ENCODE data around the gene ZNF417.
"Not testable (repeated sequence)": the region's sequence is repeated elsewhere in the genome, so short reads cannot be mapped to it uniquely, and the experiment has no call there.

ZNF417 gene

DNA sequence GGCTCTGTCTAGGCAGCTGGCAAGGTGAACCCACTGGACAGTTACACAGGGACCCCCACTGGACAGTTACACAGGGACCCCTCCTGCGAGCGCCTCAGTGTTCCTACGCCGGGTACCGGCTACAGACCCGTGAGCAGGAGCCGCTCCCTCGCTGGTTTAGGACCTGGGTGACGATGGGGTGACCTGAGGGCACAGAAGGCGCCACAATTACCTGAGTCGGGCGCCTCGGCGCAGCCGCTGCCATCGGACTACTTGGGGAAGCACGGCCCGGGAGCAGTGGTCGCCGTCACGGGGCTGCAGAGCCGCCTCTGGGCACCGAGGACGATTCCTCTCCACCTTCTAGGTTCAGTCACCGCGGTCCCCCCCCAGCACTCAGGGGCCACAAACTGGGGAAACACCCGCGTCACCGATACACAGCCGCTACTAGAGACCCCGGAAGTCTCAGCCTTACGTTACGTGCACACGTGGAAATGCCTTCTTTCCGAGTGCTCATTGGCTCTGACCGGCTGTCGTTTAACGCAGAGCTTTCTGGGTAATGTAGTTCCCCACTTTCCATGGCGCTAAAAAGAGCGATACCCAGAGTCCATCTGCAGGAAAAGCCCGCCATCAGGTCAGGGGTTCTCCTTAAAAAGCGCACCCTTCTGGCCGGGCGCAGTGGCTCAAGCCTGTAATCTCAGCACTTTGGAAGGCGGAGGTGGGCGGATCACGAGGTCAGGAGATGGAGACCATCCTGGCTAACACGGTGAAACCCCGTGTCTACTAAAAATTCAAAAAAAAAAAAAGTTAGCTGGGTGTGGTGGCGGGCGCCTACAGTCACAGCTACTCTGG lies at the start of gene ZNF417:
Gene ZNF417, minus strand, starts transcription at position 425 of the 828 bp plus-strand sequence. Its CDS starts 181 bp downstream, at position 244.
- DNase-seq: peak; percentile 43 to 95 (median 82)

DNA sequence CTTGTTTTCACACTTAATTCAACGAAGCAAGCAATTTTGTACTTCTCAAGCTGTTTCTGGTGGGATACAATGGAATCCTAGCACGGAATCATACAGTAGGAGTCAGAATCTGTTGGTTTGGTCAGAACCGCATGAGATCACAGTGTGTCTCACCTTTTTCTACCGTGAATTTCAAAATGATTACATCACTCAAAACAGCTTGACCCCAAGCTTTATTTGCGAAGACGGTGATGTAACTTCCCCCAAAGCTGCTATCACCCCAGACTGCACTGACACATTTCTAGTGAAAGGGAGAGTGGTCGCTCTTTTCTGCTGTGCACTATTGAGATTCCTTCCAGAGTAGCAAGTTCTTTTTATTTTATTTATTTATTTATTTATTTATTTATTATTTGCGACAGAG lies 48.4 kb upstream of the ZNF417 start:
- no peak for DNase-seq

DNA sequence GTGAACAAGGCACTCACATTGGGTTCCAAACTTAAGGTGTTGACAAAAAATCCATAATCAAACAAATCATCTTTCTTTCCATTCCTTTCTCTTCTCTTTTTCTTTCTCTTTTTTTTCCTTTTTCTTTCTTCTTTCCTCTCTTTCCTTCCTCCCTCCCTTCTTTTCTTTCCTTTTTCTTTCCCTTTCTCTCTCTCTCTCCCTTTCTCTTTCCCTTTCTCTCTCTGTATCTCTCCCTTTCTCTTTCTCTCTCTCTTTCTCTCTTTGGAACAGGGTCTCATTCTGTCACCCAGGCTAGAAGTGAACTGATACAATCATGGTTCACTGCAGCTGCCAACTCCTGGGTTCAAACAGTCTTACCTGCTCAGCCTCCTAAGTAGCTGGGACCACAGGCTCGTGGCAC lies 45.4 kb upstream of the ZNF417 start:
- DNase-seq: no peak

DNA sequence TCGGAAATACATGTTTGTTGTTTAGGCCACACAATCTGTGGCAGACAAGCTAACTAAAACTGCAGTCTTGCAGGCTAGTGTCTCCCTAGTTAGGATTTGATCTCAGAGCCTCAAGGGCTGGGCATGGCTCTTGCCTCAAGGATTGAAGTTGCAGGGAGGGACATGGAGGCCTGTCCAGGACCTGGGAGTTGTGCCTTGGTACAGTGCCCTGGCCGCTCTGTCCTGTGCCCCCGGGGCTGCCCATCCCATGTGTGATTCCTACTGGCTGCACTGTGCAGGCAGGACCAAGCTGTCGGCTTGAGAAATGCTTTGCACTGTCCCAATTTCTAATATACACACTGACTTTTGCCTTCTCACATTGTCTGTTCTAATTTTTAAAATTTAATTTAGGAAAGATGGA lies 38.6 kb upstream of the ZNF417 start:
- DNase-seq: no peak

DNA sequence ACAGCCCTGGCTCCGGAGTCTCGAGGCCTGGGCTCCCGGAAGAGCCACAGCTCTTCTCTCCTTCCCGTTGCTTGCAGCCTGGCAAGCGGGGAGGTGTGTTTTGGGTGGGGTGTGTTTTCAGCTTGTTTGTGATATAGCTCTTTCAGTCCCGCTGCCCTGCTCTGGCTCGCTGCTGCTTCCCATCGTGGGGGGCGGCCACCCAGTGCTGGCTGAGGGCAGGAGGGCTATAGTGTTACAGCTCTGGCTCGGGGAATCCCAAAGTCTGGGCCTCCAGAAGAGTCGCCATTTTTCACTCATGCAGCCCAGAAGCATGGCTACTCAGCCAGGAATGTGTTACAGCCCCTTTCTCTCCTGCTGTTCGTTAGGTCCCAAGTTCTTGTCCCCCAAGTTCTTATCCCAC lies 33.3 kb upstream of the ZNF417 start:
- no peak for DNase-seq

DNA sequence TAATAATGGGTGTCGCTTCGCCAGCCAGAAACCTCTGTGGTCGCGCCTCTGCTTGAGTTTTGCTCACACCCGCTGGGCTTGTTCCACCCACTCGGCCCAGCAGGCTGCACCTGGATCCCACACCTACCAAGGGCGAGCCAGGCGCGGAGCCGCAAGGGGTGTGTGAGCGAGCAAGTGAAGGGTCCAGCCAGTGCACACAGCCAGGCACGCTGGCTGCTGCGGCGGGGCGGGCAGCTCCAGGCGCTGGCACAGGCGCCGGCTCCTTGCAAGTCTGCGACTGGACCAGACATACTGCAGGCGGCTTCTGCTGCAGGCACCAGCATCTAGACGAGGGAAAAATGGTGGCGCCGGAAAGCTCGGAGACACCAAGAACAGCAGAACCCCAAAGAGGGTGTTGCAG lies 32.9 kb upstream of the ZNF417 start:
- DNase-seq: no peak

DNA sequence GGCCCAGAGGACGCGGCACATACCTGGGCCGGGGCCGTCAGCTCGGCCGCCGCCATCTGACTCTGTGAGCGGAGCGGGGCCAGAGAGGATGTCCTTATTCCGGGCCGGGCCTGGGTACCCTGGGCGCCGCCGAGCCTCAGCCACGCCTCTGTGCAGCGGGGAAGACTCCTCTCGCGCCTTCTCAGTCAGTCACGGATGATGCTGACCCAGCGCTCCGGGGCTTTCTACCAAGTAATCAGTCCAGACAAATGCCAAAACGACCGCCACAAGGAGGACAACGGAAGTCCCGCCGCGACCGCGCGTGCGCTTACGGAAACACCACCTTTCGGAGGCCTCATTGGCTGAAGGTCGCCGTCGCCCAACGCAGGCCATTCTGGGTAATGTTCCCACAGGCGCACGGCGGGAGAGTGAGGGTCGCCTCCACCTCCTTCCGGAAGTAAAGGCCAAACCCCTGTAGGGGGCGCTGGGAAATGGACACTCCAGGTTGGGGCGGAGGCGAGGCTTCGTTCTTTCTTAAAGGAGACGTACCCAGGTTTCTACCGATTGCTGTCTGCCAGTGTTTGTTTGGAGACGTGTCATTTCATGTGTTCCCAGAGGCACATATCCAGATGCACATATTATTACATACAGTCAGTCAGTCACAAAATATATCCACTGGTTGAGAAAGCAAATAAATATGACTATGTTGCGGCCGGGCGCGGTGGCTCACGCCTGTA lies 31.2 kb upstream of the ZNF417 start, which contains the start of gene ZNF256:
Gene ZNF256, minus strand, starts transcription at position 288 of the 716 bp plus-strand sequence. Its CDS starts 232 bp downstream, at position 56.
- DNase-seq: peak; percentile 55 to 98 (median 92)

DNA sequence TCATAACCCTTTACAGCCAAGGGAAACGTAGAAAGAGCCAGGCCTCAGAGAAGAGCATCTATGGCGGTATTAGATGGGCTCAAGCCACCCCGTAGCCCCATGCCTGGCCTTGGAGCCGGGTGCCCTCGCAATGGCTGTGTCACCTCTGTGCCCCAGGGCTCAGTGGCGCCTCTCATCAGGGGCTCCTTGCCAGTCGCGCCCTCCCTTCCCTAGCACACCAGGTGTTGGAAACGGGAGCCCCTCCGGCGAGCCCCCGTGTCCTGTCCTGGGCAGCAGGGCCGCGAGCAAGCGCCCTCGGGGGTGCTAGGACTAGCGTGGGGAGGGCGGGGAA lies 30.7 kb upstream of the ZNF417 start:
- peak in 5 of 56 donors; percentile 2 to 28 (median 15) for DNase-seq

DNA sequence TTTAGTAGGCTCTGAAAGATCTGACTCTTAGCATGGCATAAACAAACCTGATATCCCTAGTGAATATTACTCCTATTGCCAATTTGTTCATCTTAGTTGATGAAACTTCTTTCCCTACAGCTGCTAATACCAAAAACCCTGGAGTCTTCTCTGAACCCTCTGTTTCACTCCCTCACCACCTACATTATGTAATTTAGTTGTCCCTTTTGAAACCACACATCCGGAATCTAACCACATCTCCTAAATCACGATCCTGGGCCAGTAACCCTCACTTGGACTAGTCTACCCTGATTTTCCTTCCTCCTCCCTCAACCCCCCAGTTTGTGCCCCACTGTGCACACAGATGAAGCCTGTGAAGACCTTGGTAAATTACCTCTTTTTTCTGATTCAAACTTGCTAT lies 29.9 kb upstream of the ZNF417 start:
- DNase-seq: no peak

DNA sequence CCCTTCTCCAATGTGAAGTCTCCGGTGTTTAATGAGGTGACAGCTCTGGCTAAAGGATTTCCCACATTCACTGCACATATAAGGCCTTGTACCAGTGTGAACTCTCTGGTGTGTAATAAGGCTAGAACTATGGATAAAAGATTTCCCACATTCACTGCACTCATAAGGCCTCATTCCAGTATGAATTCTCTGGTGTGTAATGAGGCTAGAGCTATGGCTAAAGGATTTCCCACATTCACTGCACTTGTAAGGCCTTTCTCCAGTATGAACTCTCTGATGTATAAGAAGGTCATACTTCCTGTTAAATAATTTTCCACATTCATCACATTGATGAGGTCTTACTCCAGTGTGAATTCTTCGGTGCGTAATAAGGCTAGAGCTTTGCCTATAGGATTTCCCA lies 25.2 kb upstream of the ZNF417 start:
- no peak for DNase-seq

DNA sequence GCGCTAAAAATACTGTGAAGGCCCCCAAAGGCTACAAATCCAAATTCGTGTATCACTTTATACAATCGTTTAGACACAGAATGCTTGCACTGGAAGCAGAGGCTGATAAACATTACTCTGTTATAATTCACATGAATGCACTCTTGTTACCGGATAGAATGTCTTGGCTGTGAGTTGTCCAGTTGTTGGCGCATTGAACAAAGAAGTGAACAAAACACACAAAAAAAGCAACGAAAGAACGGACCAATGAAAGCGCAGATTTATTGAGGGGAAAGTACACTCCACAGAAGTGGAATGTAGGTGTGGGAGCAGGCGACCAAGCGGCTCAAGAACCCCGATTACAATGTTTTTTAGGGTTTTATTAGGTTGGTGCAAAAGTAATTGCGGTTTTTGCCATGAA lies 19.3 kb upstream of the ZNF417 start:
- peak in 12 of 56 donors; percentile 1 to 65 (median 28) for DNase-seq

DNA sequence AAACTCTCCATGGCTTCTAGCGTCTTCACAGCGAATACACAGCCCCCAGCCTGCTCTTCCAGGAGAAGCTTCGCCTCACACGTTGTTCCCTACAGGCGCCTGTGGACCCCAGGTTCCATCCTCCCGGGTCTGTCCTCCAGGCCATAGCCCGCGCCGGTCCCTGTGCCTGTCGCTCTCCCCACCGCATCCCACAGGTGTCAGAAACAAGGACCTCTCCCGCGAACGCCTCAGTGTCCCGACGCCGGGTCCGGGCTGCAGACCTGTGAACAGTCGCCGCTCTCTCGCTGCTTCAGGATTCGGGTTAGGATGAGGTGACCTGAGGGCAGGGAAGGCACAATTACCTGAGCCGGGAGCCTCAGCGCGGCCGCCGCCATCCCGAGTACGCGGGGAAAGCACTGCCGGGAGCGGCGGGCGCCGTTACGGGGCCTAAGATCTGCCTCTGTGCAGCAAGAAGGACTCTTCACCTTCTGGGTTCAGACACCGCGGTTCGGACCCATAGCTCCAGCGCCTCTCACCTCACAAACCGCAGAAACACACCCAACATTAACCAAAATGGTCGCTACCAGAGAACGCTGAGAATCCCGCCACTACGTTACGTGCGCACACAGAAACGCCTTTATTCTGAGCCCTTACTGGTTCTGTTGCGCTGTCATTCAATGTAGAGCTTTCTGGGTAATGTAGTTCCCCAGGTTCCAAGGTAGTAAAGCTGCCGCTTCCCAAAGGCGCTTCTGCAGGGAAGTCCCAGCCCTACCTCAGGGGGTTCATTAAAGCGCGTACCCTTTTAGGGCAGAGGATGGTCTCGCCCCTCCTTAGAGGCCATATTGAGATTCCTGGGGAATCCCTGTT lies 18.7 kb upstream of the ZNF417 start, which contains the start of gene ZNF418:
Gene ZNF418, minus strand, starts transcription at position 583 of the 846 bp plus-strand sequence. CDS start 1,580 bp downstream, outside the sequence.
- peak in 54 of 56 donors; percentile 16 to 92 (median 70) for DNase-seq

DNA sequence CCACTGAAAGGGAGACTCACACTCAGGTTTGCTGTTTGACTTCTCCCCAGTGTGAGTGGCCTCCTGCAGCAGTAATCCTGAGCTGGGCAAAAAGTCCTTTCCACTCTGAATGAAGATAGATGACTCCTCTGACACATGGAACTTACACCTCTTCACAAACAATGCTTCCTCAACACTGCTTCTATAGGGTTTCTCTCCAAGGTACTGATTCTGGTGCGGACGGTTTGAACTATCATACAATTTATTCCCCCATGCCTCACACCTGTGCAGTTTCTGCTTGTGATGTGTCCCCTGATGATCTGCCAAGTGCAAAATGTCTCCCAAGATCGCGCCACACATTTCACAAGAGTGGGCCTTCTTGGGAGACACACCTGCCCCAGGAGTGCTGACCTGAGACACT lies 11.2 kb upstream of the ZNF417 start:
- no peak for DNase-seq

DNA sequence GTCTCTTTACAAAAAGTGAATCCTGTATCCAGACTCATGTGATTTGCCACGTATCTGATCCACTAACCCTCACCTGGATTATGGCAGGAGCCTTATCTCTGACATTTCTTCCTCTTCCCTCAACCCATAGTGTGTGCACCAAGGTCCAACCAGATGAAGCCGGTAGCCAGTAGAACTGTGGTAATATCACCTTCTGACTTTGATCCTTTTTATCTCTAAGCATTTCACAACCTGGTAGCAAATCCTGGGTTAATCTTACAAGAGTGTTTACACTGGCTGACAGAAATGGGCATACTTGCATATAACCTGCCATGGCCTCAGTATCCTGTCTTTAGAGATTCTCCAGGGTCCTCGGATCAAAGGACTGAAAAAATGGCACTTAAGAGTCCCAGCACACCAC lies 1.9 kb downstream of the ZNF417 start:
- no peak for DNase-seq

DNA sequence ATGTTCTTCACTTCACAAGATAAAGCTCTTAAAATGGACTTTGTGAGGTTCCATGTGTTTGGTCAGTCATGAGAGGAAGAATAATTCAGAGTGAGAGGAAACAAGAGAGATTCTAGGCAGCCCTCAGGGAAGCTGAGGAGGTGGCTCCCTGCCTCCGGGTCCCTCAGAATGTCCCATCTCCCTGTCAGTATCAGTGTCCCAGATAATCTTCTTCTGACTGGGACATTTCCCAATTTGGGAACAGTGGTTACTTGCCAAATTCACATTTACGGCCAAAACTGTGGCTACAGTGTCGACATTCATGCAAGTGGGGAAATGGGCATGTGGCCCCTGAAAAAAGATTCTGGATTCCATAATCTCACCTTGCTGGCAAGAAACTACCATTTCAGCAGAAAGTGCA lies 9.0 kb downstream of the ZNF417 start:
- DNase-seq: no peak

DNA sequence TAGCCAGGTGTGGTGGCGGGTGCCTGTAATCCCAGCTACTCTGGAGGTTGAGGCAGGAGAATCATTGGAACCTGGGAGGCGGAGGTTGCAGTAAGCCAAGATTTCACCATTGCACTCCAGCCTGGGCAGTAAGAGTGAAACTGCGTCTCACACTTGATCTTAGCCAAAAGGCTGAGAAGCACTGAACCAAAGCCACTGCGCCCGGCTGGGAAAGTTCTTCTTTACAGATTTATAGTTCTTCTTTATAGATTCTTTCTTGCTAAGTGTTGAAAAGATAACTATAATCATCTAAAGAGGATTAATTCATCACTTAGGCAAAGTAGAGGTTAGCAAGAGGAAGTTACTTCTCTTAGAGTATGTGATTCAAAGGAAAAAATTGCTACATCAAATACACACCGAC lies 11.1 kb downstream of the ZNF417 start:
- no peak for DNase-seq

DNA sequence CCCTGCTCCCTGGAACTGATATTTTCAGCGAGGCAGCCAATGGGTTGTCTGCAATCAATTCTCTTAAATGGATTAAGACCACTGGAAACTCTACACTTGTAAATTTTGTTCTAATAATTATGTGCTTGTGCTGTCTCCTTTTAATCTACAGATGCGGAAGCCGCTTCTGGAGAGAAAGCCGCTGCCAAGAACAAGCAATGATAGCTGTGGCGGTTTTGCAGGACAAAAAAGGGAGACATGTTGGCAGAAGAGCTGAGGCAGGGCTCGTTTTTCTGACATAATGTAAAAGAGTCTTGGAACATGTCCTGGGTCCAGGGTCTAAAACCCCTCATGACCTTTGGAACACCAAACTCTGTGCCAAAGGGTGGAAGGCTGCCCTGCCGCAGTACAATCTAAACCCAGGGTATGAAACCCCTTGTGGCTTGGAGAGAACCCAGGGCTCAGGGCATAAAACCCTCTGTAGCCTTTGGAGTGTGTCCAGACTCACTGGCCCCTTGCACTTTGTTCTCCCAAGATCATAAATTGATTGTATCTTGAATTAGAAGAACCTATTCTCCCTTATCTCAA lies 12.7 kb downstream of the ZNF417 start:
- DNase-seq: no peak

DNA sequence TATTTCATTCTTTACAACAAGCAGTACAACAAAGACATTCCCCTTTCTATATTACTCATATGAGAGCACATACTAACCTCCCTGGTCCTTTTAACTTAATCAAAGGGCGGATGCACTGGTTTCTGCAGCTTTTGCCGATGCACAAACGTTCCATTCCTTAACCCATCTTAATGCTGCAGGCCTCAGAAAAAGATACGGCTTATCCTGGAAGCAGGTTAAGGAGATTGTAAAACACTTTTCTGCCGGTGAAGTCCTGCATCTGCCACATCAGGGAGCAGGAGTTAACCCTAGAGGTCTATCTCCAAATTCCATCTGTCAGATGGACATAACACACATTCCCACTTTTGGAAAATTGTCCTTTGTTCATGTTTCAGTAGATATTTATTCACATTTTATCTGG lies 16.1 kb downstream of the ZNF417 start:
- no peak for DNase-seq

DNA sequence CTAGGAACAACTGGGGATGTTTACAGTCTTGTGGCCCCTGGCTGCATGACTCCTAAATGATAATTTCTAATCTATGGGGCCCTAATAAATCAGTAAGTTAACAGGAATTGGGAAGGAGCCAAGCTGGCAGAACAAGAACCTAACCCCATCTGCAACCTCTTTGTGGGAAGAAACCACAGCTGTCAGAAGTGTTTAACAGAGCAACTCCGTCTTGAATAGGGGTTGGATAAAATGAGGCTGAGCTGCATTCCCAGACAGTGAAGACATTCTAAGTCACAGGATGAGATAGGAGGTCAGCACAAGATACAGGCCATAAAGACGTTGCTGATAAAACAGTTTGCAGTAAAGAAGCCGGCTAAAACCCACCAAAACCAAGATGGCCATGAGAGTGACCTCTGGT lies 25.7 kb downstream of the ZNF417 start:
- not testable (repeated sequence) for DNase-seq

DNA sequence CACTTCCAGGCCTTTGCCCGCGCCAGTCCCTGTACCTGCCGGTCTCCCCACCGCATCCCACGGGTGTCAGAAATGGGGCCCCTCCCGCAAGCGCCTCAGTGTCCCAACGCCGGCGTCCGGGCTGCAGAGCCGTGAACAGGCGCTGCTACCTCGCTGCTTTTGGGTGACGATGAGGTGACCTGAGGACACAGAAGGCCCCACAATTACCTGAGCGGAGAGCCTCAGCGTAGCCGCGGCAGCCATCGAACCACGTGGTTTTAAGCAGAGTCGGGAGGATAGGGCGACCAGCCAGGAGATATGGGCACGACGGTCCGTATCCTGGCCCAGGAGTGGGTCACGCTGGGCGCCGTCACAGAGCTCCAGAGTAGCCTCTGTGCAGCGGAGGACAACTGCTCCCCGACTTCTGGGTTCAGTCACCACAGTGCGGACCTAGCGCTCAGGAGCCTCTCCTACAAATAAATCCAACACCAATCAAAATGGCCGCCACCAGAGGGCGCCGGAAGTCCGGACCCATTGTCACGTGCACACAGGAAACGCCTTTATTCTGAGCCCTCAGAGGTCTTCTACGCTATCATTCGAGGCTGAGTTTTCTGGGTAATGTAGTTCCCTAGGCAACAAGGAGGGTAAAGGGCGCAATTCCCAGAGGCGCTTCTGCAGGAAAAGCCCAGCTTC lies 27.7 kb downstream of the ZNF417 start, which contains the start of gene ZNF814:
Gene ZNF814, minus strand, starts transcription at position 478 of the 672 bp plus-strand sequence. Its CDS starts 235 bp downstream, at position 243.
- peak; percentile 9 to 94 (median 78) for DNase-seq
